ENCODE measurements around the gene TIMM13.
"Not testable (repeated sequence)": the region's sequence is repeated elsewhere in the genome, so short reads cannot be mapped to it uniquely, and the experiment has no call there.

Gene TIMM13

DNA sequence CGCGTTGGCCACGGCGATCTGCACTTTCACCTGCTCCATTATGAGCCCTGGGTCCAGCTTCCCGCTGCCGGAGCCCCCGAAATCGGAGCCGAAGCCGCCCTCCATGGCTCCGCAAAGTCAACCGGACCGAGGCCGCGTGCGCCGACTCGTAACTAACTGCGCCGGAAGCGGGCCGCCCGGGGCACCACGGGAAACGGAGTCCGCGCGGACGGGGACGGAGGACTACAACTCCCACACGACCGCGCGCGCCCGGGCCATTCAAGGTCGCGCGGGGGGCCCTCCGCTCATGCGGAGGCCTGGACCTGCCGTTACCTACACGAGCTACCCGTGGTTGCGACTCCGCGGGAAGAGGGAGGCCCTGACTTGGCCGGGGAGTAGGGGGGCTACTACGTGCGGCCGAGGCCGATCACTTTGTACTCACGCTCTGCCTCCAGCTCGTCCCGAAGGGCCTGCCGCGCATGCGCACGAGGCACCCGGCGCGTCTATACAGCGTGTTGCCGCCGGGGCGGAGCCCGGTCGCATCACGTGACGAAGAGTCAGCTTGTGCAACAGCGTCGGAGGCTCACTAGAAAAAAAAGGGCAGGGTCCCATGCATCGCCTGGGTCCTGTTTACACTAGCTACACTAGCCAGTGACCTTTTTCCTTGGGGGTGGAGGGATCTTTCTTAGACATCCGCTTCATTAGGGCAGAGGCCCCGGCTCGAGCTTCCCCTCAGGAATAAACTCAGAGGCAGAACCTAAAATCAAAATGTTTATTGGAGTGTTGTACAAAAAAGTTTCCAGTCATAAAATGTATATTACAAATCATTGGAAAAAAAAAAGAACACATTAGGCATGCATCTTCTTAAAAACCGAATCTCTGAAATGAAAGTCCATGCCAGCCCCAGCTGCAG is at the start of gene TIMM13:
TIMM13 (minus strand) TSS at position 158 of the 892 bp plus-strand sequence; CDS start at position 105, 53 bp downstream.
- peak; percentile 94 for DNase-seq (ENCODE audit: low read depth)

DNA sequence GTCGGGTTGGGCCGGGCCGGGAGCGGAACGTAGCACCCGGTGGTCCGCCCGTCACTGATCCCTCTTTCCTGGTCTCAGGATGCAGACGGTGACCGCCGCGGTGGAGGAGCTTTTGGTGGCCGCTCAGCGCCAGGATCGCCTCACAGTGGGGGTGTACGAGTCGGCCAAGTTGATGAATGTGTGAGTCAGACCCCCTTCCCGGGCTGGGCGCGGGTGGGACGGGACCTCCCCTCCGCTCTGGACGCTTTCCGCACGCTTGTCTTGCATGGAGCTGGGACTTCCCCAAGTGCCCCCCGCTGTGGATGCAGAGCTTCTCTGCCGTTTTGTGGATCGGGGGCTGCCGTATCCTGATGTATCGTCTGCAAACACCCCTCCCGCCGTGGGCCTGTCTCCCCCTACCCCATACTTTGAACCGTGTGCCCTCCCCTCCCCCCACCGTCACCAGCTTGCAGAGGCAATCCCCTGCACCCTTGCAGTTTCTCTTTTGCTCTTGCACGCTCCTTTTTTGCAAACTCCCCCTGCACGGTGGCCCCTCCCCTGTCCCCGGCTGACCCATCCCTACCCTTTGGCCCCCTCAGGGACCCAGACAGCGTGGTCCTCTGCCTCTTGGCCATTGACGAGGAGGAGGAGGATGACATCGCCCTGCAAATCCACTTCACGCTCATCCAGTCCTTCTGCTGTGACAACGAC is 49.2 kb upstream of the TIMM13 start:
- DNase-seq (ENCODE audit: low read depth): peak; percentile 64

DNA sequence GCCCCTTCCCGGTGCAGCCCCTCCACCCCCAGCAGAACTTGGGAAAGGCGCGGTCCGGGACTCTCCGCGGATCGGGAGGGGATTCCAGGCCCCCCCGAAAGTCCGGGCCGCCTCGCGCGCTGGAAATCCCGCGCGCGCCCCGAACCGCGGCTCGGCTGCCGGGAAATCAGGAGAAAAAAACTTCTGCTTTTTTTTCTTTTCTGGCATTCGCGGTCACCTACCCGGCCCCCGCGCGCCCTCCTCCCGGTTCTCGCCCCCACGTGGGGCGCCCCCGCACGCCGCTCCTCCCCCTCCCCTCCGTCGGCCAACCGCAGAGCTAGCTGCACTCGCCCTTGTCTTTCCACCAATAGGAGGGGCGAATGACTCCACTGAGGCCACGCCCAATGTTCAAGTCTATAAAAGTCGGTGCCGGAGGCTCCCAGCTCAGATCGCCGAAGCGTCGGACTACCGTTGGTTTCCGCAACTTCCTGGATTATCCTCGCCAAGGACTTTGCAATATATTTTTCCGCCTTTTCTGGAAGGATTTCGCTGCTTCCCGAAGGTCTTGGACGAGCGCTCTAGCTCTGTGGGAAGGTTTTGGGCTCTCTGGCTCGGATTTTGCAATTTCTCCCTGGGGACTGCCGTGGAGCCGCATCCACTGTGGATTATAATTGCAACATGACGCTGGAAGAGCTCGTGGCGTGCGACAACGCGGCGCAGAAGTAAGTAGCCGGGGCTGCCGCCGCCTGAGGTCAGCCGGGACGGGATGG is 48.5 kb upstream of the TIMM13 start, which contains the start of gene GADD45B:
GADD45B (plus strand) TSS at position 426 of the 749 bp plus-strand sequence; CDS start at position 658, 232 bp downstream.
- DNase-seq (ENCODE audit: low read depth): peak; percentile 97

DNA sequence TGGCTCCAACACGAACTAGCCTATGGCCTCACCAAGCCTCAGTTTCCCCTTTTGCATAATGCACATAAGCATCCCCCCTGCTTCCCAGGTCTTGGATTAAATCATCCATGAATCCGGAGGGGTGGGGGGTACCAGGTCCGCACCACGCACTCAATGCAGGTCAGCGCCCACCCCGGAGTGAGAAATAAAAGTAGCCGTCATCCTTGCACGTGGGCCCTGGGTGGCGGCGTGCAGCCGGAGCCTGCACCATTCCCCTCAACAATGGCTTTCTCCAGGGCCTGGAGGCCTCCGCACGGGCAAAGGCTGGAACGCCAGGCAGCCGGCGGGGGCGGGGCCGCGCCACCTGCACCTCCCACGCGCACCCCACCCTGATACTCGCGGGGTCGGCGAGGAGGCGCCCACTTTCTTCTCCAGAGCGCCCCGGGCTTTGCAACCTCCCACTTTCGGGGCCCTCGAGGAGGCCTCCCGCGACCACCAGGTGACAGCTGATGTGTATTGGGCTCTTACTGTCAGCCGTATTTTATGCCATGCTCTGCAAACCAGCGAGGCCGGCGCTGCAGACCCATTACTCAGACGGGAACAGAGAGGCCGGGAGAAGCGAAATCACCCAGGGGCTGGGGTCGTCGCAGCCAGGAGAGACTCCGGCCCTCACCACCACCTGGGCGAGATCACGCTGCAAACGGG is 47.8 kb upstream of the TIMM13 start:
- peak; percentile 49 for DNase-seq (ENCODE audit: low read depth)

DNA sequence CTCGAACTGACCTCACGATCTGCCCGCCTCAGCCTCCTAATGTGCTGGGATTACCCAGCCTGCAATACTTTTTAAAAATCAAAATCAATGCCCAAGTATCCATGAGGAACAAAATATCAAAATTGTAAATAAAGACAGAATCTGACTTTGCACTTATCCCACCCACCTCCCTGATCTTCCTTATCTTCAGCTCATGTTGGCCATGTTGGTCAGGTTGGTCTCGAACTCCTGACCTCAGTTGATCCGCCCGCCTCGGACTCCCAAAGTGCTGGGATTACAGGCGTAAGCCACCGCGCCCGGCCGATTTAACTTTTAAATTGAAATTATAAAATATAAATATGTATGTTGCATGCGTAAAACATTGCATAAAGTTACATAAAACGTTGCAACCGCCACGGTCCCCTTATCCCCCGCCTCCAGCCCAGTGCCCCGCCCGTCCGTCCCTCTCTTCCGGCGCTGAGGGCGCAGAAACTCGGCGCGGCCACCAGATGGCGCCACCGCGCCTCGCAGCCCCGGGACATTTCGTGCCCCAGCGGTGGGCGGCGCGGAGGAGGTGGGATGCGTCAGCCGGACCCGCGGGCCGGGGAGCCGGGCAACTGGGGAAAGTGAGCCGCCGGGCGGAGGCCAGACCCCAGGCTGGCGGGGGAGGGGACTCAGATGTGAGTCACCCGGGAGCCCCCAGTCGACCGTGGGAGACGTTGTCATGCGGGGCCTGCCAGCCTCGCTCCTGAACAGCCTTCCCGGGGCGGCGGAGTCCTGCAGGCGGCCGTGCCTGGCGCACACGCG is 47.0 kb upstream of the TIMM13 start:
- DNase-seq (ENCODE audit: low read depth): peak; percentile 90

DNA sequence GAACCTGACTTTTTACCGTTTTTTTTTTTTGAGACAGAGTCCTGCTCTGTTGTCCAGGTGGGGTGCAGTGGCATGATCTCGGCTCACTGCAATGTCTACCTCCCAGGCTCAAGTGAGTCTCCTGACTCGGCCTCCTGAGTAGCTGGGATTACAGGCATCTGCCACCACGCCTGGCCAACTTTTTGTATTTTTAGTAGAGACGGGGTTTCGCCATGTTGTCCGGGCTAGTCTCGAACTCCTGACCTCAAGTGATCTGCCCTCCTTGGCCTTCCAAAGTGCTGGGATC is 42.5 kb upstream of the TIMM13 start:
- DNase-seq (ENCODE audit: low read depth): not testable (repeated sequence)

DNA sequence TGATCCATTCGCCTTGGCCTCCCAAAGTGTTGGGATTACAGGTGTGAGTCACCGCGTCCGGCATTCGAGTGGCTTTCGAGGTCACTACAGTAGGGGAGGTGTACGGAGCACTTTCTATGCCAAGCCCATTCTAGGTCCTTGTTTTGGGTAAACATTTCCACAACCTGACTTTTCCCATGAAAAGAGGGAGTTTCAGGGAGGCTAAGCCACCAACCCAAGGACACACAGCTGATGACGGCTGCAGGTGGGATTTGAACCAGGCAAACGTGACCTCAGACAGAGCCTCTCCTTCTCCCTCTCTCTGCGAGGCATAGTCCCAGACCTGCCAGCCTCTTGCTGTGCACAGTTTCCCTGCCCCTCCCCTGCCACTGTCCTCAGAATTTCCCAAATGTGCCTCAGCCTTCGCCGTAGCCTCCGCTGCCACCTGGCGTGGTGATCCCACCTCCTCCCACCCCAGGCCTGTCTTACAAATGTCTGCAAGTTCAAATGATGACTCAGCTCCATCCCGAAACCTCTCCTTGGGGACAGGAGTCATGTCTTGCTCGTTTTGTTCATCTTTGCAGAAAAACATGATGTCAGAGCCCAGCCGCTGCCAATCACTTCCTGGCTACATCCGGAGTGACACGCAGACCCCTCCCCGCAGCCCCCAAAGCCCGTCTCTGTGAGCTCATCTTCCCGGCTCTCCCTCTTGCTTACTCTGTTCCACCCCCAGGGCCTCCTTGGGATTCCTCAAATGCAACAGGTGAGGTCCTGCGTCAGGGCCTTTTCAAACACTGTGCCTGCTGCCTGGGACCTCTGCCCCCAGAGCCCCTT is 41.9 kb upstream of the TIMM13 start:
- no peak for DNase-seq (ENCODE audit: low read depth)

DNA sequence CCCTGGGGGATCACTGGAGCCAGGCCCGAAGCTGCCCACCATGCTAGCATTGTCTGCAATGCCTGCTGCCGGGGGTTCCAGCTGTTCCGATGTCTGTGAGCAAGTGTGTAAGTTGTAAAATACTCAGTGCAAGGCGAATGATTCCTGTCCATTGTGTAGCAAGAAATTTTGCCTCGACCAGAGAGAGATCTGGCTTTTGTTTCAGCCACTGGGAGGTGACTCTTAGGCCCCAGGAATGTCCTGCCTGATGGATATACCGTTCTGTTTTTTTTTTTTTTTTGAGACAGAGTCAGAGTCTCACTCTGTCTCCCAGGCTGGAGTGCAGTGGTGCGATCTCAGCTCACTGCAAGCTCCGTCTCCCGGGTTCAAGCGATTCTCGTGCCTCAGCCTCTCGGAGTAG is 41.2 kb upstream of the TIMM13 start:
- no peak for DNase-seq (ENCODE audit: low read depth)

DNA sequence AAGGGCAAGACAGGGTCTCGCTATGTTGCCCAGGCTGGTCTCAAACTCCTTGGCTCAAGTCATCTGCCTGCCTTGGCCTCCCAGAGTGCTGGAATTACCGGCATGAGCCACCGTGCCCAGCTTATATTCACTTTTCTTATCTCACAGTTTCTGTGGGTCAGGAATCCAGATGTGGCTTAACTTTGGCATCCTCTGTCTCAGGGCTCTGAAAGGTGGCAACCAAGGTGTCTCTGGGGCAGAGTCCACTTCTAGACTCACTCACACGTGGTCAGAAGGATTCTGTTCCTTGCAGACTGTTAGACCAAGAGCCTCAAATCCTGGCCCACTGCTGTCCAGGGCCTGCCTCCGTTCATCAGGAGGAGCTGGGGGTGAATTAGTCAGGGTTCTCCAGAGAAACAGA is 37.0 kb upstream of the TIMM13 start:
- DNase-seq (ENCODE audit: low read depth): no peak

DNA sequence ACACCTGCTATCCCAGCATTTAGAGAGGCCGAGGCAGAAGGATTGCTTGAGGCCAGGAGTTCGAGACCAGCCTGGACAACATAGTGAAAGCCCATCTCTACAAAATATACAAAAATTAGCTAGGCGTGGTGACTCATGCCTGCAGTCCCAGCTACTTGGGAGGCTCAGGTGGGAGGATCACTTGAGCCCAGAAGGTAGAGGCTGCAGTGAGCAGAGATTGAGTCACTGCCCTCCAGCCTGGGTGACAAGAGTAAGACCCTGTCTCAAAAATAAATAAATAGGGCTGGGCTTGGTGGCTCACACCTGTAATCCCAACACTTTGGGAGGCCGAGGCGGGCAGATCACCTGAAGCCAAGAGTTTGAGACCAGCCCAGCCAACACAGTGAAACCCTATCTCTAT is 36.3 kb upstream of the TIMM13 start:
- not testable (repeated sequence) for DNase-seq (ENCODE audit: low read depth)

DNA sequence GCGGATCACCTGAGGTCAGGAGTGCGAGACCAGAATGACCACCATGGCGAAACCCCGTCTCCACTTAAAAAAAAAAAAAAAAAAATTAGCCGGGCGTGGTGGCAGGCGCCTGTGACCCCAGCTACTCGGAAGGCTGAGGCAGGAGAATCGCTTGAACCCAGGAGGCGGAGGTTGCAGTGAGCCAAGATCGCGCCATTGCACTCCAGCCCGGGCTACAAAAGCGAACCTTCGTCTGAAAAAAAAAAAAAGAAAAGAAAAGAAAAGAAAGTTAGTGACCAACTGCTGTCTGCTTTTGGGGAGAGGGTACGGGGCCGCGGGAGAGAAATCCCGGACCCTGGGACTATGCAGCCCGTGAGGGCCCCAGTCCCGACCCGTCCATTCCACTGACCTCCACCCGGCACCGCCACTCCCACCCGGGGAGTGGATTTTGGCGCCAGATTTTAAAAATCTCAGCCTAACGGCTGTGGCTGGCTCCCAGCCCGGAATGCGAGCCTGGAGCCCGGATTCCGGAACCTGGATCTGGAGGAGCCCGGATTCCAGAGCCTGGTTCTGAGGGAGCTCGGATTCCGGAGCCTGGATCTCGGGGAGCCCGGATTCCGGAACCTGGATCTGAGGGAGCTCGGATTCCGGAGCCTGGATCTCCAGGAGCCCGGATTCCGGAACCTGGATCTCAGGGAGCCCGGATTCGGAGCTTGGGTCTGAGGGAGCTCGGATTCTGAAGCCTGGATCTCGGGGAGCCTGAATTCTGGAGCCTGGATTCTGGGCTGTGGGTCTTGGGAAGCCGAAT is 35.4 kb upstream of the TIMM13 start:
- no peak for DNase-seq (ENCODE audit: low read depth)

DNA sequence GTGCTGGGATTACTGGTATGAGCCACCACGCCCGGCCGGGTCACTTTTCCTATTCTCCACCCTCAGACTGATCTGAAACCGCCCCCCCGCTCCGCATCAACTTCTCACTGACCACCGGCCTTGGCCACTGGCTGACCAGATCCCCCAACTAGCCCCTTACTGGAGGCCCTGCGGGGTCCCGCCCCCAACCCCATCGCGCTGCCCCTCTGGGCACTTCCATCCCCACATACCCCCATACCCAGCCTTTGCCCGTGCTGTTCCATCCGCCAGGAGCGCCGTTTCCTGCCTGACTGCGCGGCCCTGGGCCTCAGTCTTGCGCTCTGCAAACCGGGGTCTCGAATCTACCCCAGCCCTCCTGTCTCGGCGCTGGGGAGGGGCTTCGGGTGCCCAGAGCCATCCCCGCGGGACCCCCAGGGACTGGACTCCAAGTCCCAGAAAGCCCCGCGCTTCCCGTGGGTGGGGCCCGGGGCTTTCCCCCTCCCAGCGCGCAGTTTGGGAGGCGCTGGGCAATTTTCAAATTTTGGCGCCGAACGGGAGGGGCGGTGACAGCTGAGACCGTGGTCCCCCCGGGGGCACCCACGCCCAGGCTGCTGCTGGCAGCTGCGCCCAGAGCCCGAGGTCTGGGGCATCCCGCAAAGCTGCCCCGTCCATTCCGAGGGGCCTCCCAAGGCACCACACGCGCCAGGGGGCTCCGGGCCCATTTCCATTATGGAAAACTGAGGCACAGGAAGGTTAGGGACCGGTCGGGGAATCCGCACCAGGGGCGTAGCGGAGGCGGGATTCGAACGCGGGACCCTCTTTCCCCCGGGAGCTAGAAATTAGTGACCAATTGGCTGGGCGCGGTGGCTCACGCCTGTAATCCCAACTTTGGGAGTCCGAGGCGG is 34.6 kb upstream of the TIMM13 start:
- DNase-seq (ENCODE audit: low read depth): peak; percentile 34

DNA sequence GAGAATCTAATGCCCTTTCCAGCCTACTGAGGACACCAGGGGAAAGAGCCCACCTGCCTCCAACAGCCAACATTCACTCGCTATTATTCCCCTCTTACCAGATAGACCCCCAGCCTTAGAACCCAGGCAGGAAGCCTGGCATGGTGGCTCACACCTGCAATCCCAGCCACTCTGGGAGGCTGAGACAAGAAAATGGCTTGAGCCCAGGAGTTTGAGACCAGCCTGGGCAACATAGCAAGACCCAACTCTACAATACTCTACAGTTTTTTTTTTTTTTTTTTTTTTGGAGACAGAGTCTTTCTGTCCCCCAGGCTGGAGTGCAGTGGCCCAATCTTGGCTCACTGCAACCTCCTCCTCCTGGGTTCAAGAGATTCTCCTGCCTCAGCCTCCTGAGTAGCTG is 32.9 kb upstream of the TIMM13 start:
- DNase-seq (ENCODE audit: low read depth): no peak

DNA sequence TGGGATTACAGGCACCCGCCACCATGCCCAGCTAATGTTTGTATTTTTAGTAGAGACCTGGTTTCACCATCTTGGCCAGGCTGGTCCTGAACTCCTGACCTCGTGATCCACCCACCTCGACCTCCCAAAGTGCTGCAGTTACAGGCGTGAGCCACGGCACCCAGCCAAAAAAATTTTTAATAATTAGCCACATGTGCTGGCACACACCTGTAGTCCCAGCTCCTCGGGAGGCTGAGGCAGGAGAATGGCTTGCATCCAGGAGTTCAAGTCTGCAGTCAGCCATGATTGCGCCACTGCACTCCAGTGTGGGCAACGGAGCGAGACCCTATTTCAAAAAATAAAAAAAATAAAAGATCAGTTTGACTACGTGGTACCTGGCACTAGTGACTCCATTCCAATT is 31.4 kb upstream of the TIMM13 start:
- DNase-seq (ENCODE audit: low read depth): not testable (repeated sequence)

DNA sequence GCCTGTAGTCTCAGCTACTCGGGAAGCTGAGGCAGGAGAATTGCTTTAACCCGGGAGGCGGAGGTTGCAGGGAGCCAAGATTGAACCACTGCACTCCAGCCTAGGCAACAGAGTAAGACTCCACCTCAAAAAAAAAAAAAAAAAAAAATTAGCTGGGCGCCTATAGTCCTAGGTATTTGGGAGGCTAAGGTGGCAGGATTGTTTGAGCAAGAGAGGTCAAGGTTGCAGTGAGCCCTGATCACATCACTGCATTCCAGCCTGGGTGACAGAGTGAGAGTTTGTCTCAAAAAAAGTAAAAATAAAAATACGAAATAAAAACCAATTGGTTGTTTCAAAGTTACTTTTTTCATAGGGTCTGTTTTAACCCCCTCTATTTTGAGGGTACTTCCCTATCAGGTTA is 30.7 kb upstream of the TIMM13 start:
- DNase-seq (ENCODE audit: low read depth): no peak

DNA sequence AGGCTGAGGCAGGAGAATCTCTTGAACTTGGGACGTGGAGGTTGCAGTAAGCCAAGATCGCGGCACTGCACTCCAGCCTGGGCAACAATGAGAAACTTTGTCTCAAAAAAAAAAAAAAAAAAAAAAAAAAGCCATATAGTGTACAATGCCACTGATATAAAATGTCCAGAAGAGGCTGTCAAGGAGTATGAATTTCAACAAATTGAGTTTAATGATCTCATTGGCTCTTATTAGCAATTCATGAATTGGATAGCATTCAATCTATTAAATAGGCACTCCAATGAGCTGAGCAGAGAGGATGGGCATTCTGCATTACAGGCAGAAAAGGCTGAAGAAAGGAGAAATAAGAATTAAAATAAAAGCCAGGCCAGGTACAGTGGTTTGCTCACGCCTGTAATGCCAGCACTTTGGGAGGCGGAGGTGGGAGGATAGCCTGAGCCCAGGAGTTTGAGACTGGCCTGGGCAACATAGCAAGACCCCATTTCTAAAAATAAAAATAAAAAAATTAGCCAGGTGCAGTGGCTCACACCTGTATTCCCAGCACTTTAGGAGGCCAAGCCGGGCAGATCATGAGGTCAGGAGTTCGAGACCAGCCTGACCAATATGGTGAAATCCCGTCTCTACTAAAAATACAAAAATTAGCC is 30.1 kb upstream of the TIMM13 start:
- DNase-seq (ENCODE audit: low read depth): no peak

DNA sequence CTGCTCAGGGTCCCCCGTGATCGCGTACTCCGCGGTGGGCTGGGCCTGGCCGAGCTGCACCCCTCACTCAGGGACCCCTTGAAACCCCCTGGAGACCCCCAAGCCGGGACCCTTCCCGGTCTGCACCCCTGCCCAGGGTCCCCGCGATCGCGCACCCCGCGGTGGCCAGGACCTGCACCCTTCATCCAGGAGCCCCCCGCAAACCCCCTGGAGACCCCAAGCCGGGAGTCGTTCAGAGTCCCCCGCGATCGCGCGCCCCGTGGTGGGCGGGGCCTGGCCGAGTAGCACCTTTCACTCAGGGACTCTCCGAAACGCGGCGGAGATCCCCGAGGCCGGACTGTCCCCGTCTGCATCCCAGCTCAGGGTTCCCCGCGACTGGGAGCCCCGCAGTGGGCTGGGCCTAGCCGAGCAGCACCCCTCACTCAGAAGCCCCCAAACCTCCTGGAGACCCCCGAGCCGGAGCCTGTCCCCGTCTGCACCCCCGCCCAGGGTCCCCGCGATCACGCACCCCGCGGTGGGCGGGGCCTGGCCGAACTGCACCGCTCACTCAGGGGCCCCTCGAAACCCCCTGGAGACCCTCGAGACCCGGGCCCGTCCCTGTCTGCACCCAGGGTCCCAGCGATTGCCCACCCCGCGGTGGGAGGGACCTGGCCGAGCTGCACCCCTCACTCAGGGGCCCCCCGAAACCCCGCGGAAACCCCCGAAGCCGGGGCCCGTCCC is 28.6 kb upstream of the TIMM13 start:
- peak; percentile 23 for DNase-seq (ENCODE audit: low read depth)

All from activated gamma-delta T cell treated with anti-CD3 and anti-CD28 coated beads, Interleukin-2, amount 50 U/mL, for 16 hours (primary cell).